ENCODE results near the gene SOHLH1.
"Not testable (repeated sequence)": the region's sequence is repeated elsewhere in the genome, so short reads cannot be mapped to it uniquely, and the experiment has no call there.

SOHLH1 gene

DNA sequence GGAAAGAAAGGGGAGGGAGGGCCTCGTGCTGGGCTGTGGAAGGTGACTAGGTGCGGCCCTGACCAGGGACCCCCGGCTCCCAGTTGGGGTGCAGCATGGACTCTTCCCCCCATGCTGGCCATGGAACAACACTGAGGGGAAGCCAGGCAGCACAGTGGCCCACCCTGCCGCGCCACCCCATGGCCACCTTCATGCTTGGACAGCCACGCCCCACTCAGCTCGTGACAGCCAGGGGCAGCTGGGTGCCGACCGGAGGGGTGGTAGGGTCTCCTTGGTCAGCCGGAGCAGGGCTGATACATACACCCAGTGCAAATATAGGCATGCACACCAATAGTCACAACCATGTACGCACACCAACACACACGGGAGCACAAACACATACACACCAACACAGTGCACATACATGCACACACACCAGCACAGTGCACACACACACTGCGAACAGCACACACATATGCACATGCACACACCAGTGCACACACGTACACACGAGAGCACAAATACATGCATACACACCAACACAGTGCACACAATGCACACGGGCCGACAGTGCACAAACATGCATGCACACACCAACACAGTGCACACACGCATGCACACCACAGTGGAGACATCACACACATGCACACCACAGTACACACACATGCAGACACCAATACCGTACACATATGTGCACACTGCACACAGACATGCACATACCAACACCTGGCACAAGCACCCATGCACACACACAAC, 8.3 kb downstream of the SOHLH1 start:
- DNase-seq: no peak
- in situ Hi-C loops (cut with HindIII; ENCODE audit: low pct_ligation_motif_present, low pct_unique_long_range_greater_than_20kb, low sequenced_read_pairs): no loop called here

DNA sequence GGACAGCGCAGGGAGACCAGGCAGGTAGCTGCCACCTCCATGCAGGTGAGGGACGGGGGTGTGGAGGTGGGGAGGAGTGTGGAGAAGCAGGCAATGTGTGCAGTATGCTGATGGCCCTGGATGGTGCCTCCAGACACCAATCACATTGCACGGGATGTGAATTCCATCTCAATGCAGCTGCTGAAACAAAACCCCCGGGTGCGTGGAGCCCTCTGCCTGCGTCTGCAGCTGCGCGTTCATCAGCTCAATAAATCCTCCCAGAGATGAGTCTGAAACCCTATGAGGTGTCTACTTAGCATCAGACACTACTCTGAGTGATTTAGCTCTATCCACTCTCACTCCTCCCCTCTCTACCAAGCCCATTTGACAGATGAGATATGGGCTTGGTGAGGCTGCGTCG, 10.3 kb downstream of the SOHLH1 start:
- in situ Hi-C loops (cut with HindIII; ENCODE audit: low pct_ligation_motif_present, low pct_unique_long_range_greater_than_20kb, low sequenced_read_pairs): no loop called here
- DNase-seq: no peak

DNA sequence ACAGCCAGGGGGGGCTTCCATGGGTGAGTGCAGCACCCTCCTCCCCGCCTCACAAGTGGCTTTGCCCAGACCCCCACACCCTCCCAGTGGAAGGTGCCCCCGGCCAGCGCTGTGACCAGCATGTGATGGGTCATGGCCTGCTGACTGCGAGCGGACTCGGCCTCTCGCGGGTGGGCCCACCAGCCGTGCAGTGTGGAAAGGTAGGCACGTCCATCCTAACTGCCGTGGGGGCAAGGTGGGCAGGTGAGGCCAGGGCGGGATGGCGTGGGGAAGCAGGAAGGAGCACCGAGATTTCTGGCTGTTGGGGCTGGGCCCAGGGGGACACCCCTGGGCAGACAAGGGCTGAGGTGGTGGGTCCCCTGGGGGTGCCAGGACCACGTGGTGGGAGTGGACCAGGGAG, 12.1 kb downstream of the SOHLH1 start:
- in situ Hi-C loops (cut with HindIII; ENCODE audit: low pct_ligation_motif_present, low pct_unique_long_range_greater_than_20kb, low sequenced_read_pairs): no loop called here
- no peak for DNase-seq

DNA sequence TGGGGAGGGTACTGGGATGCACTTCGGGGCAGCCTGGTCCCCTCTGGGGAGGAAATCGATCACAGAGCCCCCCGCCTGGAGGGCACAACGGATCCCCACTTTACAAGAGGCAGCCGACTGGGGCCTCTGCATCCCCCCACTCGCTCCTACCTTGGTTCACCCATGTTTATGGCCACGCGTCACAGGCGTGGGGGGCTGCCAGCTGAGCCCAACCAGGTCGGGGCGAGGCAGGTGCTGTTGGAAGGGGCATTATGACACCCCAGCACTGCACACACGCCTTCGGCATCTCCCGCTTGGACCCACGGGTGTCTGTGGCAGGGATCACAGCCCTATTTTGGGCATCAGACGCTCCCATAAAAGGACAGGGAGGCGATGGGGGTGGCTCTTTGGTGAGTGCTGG, 14.6 kb downstream of the SOHLH1 start:
- in situ Hi-C loops (cut with HindIII; ENCODE audit: low pct_ligation_motif_present, low pct_unique_long_range_greater_than_20kb, low sequenced_read_pairs): no loop called here
- no peak for DNase-seq

DNA sequence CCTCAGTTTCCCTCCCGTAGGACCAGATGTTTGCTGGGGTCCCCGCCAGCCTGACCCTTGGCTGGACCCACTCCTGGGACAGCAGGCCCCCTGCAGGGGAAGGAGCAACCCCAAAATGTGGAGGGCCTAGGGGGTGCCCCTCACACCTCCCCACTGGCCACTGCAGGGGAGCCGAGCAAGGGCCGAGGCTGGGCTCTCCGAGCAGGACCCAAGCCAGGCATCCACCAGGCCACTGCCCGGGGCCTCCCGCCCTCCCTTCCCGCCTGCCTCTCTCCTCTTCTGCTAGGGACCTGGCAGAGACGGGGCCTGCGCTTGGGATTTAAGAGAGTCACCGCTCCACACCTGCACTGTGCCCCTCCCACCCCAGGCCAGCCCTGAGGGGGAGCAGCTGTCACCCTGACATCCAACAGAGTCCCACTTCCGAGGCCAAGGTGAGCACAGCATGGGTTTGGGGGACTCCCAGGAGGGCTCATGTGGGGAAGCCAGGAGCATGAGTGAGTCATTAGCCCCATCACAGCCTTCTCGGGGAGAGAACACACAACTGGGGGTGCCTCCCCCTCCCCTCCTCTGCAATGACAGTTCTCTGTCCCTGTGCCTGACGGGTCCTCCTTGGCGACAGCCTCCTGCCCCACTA, 15.8 kb downstream of the SOHLH1 start:
- in situ Hi-C loops (cut with HindIII; ENCODE audit: low pct_ligation_motif_present, low pct_unique_long_range_greater_than_20kb, low sequenced_read_pairs): no loop called here
- DNase-seq: no peak

- DNase-seq: no peak
- in situ Hi-C loops (cut with HindIII; ENCODE audit: low pct_ligation_motif_present, low pct_unique_long_range_greater_than_20kb, low sequenced_read_pairs): no loop called here
These were observed 18.1 kb downstream of the SOHLH1 start for GRCh38 chr9:135681161-135681560.

GRCh38 chr9:135680056-135680455, 19.2 kb downstream of the SOHLH1 start:
- in situ Hi-C loops (cut with HindIII; ENCODE audit: low pct_ligation_motif_present, low pct_unique_long_range_greater_than_20kb, low sequenced_read_pairs): no loop called here

DNA sequence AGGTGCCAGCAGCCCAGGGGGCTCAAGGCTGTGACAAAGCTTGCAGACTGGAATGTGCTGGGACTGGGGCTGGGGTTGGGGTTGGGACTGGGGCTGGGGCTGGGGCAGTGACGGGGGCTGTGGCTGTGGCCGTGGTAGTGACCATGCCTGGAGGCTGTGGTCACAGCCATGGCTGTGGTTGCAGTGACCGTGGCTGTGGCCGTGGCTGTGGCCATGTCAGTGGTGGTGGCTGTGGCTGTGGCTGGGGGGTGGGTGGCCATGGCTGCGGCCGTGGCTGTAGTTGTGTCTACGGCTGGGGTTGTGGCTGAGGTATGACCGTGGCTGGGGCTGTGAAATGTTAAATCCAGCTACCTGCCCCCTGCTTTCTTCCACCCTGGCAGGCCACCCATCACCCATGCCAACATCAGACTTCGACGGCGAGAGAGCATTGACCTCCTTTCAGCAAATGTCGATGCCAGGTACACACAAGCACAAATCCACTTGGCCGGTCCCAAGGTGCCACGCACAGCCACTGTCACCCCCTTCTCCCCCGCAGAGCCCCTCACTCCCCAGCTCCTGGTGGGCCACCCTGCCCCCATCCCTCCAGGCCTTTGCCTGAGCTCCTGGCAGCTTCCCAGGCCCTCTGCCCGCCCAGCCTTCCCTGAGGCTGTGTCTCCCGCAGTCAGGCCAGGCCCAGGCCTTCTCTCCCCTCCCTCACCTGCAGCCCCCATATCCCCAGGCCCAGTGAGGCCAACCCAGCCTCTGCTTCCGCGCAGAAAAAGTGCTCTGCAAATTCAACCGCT, 20.9 kb downstream of the SOHLH1 start:
- DNase-seq: no peak
- in situ Hi-C loops (cut with HindIII; ENCODE audit: low pct_ligation_motif_present, low pct_unique_long_range_greater_than_20kb, low sequenced_read_pairs): no loop called here

More at GRCh38 chr9:135680056-135680455, 19.2 kb downstream of the SOHLH1 start:
- DNase-seq: no peak

DNA sequence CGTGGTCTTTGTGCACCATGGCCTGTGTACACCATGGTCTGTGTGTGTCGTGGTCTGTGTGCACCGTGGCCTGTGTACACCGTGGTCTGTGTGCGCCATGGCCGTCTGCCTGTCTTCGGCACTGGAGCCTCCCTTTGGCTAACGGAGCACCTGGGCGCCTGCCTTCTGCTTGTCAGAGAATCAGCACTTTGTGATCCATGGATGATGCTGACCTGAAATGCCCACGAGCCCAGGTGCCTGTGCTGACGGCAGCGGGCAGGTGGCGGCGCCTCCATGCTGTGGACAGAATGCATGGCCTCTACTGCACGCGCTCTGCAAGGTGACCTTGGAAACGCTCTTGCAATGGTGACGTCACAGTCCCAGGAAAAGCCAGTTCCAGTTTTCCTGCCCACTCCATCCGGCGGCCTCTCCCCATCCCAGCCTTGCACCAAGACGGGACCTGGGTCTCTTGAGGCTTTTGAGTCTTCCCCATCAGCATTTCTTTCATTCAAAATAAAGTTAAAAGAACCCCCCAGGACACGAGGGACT, 21.6 kb downstream of the SOHLH1 start:
- DNase-seq: no peak
- in situ Hi-C loops (cut with HindIII; ENCODE audit: low pct_ligation_motif_present, low pct_unique_long_range_greater_than_20kb, low sequenced_read_pairs): no loop called here

DNA sequence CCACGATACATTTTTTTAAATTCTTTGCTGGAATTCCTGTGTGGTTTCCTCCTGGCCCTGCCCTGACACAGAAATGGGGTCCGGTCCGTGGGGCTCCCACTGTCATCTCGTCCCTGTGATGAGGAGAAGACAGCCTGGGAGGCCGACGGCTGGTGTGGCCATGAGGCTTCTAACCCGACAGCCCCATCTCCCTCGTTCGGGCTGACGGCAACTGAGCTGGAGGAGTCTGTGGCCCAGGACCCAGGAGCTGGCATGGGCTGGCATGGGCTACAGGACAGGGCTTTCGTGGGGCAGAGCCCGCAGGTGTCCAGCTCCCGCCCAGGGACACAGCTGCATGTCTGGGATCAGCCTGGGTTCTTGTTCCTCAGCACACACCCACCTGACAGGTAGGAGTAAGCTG, 22.4 kb downstream of the SOHLH1 start:
- DNase-seq: no peak

DNA sequence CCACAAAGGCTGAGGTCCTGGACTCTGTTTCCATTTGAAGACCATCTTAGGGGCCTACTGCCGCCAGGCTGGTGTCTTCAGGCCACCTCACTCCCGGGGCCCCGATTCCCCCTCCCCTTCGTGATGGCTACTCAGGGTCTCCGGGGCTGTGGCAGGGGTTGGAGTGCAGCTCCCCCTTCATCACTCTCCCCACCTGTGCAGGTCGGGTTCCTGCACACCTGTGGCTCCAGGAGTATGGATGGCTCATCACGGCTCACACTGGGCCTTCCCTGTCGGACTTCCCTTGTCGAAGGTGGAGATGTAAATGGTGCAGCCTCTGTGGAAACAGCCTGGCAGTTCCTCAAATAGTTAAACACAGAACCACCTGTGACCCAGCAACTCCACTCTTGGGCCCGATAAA, 24.3 kb downstream of the SOHLH1 start:
- in situ Hi-C loops (cut with HindIII; ENCODE audit: low pct_ligation_motif_present, low pct_unique_long_range_greater_than_20kb, low sequenced_read_pairs): no loop called here
- DNase-seq: no peak

More for the DNA sequence above, 22.4 kb downstream of the SOHLH1 start:
- in situ Hi-C loops (cut with HindIII; ENCODE audit: low pct_ligation_motif_present, low pct_unique_long_range_greater_than_20kb, low sequenced_read_pairs): no loop called here

DNA sequence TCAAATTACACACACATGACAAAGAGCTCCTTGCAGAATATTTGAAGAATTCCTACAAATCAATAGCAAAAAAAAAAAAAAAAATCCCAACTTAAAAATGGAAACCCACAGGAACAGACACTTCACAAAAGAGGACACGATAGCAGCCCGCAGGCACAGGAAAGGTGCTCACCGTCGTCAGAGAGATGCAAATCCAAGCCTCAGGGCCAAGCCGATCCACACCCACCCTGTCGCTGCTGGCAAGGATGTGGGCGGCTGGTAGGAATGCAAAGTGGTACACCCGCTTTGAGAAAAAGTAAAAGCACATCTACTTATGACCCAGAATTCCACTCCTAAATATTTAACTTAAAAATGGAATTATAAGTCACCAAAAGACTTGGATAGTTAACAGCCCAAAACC, 25.3 kb downstream of the SOHLH1 start:
- in situ Hi-C loops (cut with HindIII; ENCODE audit: low pct_ligation_motif_present, low pct_unique_long_range_greater_than_20kb, low sequenced_read_pairs): no loop called here
- no peak for DNase-seq

- in situ Hi-C loops (cut with HindIII; ENCODE audit: low pct_ligation_motif_present, low pct_unique_long_range_greater_than_20kb, low sequenced_read_pairs); DNase-seq: not testable (repeated sequence)
These were observed 26.5 kb downstream of the SOHLH1 start for GRCh38 chr9:135672786-135673185.

DNA sequence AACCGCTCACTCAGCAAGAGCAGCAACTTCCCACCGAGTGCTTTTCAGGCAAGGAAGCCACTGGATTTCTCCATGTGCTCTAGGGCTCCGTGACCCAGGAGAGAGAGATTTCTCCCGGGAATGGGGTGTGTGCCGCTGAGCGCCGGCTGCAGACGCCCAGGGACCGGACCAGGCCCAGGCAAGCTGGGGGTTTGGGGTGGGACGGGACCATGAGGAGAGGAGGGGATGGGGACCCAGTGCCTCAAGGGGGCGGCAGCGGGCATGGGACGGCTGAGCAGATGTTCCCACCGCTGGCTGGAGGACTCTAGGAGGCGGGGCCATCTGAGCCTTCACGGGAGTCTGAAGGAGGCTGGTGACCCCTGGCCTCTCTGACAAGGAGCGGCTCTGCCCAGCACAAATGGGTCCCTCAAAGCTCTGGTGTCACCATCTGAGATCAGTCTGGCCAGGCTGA, 27.7 kb downstream of the SOHLH1 start:
- in situ Hi-C loops (cut with HindIII; ENCODE audit: low pct_ligation_motif_present, low pct_unique_long_range_greater_than_20kb, low sequenced_read_pairs): no loop called here
- no peak for DNase-seq

DNA sequence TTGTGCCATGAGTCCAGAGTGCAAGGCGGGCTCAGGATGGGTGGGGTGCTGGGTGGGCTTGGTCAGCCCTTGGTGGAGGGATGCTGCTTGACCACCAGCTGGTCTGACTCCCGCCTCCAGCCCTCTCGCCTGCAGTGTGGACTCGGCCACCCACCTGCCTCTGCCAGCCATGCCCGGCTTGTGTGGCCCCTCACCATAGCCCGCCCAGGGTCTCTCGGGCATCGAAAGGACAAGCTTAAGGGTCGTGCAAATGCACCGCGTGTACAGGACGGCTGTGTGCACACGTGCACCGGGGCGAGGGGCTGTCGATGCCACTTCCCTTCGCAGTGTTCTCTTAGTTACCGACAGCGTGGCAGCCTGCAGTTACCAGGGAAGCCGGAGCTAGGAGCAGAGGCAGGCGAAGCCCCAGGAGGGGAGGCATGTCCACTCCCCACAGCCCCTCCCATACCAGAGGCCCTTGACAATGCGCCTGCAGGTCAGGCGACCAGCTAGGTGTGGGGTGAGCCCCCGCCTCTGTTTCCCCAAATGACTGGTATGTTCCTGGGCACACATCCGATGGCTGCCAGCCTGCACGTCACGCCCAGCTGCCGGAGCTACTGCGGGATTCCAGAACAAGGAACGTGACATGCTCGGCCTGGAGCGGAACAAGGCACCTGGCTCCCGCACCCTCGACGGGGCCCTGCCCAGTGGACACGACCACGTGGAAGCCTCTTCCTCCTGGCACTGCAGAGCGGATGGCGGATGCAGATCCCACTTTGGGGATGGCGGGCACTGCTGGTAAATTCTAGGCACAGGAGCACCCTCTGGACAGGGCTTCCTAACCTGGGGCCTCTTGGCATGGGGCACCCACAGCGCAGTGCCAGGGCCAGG, 28.3 kb downstream of the SOHLH1 start:
- no peak for DNase-seq
- in situ Hi-C loops (cut with HindIII; ENCODE audit: low pct_ligation_motif_present, low pct_unique_long_range_greater_than_20kb, low sequenced_read_pairs): no loop called here

DNA sequence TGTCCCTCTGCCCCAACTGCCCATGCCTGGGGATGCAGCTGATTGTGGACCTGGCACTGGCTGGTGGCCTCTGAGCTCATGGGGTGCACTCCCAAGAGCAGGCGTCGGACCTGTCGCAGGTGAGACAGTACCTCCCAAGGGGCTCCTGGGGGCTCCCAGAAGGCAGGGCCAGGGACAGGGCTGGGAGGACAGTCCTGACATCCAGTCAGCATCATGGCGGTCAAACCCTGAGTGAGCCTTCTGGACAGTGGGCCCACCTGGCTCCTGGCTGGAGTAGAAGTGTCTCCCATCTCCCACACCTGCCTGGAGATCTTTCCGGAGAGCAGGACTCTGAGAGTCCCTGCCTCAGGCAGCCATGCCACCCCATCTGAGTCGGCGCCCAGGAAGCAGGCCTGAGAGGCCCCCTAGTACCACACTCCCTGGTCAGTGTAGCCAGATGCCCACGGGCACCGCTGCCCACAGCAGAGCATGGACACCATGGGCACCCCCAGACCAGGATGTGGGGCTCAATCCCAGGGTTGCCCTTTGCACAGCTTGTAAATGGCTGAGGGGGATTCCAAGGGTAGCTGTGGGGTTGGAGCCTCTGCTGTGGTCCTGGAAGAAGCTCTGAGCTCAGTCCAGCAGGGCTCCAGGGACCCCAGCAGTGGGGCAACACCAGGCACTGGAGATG, 29.5 kb downstream of the SOHLH1 start:
- in situ Hi-C loops (cut with HindIII; ENCODE audit: low pct_ligation_motif_present, low pct_unique_long_range_greater_than_20kb, low sequenced_read_pairs): no loop called here
- no peak for DNase-seq

DNA sequence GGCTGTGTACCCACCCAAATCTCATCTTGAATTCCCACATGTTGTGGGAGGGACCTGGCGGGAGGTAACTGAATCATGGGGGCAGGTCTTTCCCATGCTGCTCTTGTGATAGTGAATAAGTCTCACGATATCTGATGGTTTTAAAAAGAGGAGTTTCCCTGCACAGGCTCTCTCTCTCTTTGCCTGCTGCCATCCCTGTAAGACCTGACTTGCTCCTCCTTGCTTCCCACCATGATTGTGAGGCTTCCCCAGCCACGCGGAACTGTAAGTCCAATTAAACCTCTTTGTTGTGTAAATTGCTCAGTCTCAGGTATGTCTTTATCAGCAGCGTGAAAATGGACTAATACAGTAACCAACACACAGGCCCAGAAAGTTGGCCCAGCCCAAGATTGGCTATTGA, 30.3 kb downstream of the SOHLH1 start:
- DNase-seq; in situ Hi-C loops (cut with HindIII; ENCODE audit: low pct_ligation_motif_present, low pct_unique_long_range_greater_than_20kb, low sequenced_read_pairs): not testable (repeated sequence)

GRCh38 chr9:135667463-135668001, 31.7 kb downstream of the SOHLH1 start:
- in situ Hi-C loops (cut with HindIII; ENCODE audit: low pct_ligation_motif_present, low pct_unique_long_range_greater_than_20kb, low sequenced_read_pairs): no loop called here
- DNase-seq: no peak
